HepG2 (cell line): Measurements from ENCODE around the gene SOBP. TPM values are rescaled to one million over a fixed set of nuclear protein-coding genes. Genes with fewer than 3 reads are reported as not detected.

Experiments
- ATAC-seq: fragments of 200-7000 bp; cut with Tn5 transposase; 3 replicates; pipeline ENCODE4 v1.9.1; 2020; ENCODE audit warnings: mild to moderate bottlenecking, moderate library complexity
- BruUV-seq: library from RNA; stranded (reverse); fragments of 400-500 nt; replicated peaks from 2 replicates; lab custom pipeline; 2021; lab: Mats Ljungman, UMichigan
- CTCF ChIA-PET: fragments of 300-600 bp; formaldehyde crosslinking; extraction: SDS; loops from one replicate; lab custom pipeline; 2021; ENCODE audit warnings: low total read pairs, inconsistent platforms, low intra/inter-chr PET ratio; lab: Yijun Ruan, JAX
- POLR2A ChIA-PET: fragments of 350-600 bp; sonication (Branson Sonifier 250); formaldehyde crosslinking; loops from one replicate; lab custom pipeline; 2020; ENCODE audit warnings: antibody characterized with exemption, inconsistent platforms; lab: Yijun Ruan, JAX
- DNase-seq: peaks from one replicate; pipeline ENCODE4 v3.0.0-alpha.2; 2015; ENCODE audit warnings: low spot score
- FAIRE-seq: peaks from 3 replicates; lab custom pipeline; 2011; peaks lifted over from hg19 to GRCh38; lab: Jason Lieb, UNC
- H2AFZ ChIP-seq: one replicate; pipeline ENCODE4 v1.6.1; 2011; ENCODE audit warnings: low read length, inconsistent platforms
- H3K27ac ChIP-seq: fragments of 300-600 bp; 3 replicates; pipeline ENCODE4 v1.8.0; 2011; ENCODE audit warnings: mixed run types, mild to moderate bottlenecking, mixed read lengths, low read length, inconsistent platforms; ENCODE audit not compliant: insufficient read depth; ENCODE audit errors: extremely low read length
- H3K27me3 ChIP-seq, 2 experiments: fragments of 200-600 bp in 1 of 2; 2 replicates in 1 of 2; 3 replicates in 1 of 2; pipeline versions ENCODE4 v1.6.0 to v1.8.0; 2011; ENCODE audit warnings: low read length in 2 of 2, mild to moderate bottlenecking in 2 of 2, moderate library complexity in 2 of 2, inconsistent platforms in 1 of 2; ENCODE audit not compliant: insufficient read depth in 2 of 2, control insufficient read depth in 1 of 2
- H3K36me3 ChIP-seq, 2 experiments: fragments of 200-600 bp in 1 of 2; replicated peaks in 1 of 2; 2 replicates in 1 of 2; 3 replicates in 1 of 2; pipeline versions ENCODE4 v1.5.1 to v1.8.0; 2011; ENCODE audit warnings: low read length in 2 of 2, inconsistent platforms in 1 of 2; ENCODE audit not compliant: insufficient read depth in 2 of 2, control insufficient read depth in 1 of 2
- H3K4me1 ChIP-seq: 2 replicates; pipeline ENCODE4 v1.5.1; 2012; ENCODE audit warnings: low read length, inconsistent platforms; ENCODE audit not compliant: insufficient read depth
- H3K4me2 ChIP-seq: 2 replicates; pipeline ENCODE4 v1.6.0; 2011; ENCODE audit warnings: low read depth, low read length, inconsistent platforms
- H3K4me3 ChIP-seq, 3 experiments: fragments of 200-600 bp in 1 of 3; sonication (generic), shearing (Covaris generic) in 1 of 3; replicated peaks in 1 of 3; 2 replicates each; pipeline ENCODE4 v1.5.1; 2011 to 2016; ENCODE audit warnings: low read length in 3 of 3, inconsistent platforms in 2 of 3, low read depth in 2 of 3, mild to moderate bottlenecking in 2 of 3, control low read depth in 1 of 3, mixed read lengths in 1 of 3; ENCODE audit not compliant: insufficient read depth in 1 of 3
- H3K79me2 ChIP-seq: one replicate; pipeline ENCODE4 v1.6.1; 2011; ENCODE audit warnings: low read length, inconsistent platforms; ENCODE audit not compliant: insufficient read depth
- H3K9ac ChIP-seq: 2 replicates; pipeline ENCODE4 v1.6.0; 2011; ENCODE audit warnings: mild to moderate bottlenecking, low read depth, low read length, inconsistent platforms; ENCODE audit not compliant: insufficient read depth
- H3K9me3 ChIP-seq: 2 replicates; pipeline ENCODE4 v1.5.1; 2012; ENCODE audit warnings: mild to moderate bottlenecking, low read length
- H4K20me1 ChIP-seq: 2 replicates; pipeline ENCODE4 v1.6.0; 2011; ENCODE audit warnings: inconsistent platforms, mild to moderate bottlenecking, low read length, moderate library complexity; ENCODE audit not compliant: insufficient read depth
- DZIP1 ChIP-seq: sonication (generic); formaldehyde crosslinking; IDR thresholded peaks from 2 replicates; pipeline ENCODE4 v1.5.0; 2020; ENCODE audit warnings: mild to moderate bottlenecking, missing genetic modification reagents
- ELF1 ChIP-seq: sonication (generic); formaldehyde crosslinking; IDR thresholded peaks from 2 replicates; pipeline ENCODE4 v1.4.0; 2020; ENCODE audit warnings: missing genetic modification reagents
- FOXK1 ChIP-seq: sonication (generic); formaldehyde crosslinking; IDR thresholded peaks from 2 replicates; pipeline ENCODE4 v1.4.0; 2020; ENCODE audit warnings: low read depth, missing genetic modification reagents, borderline replicate concordance
- FOXP4 ChIP-seq: sonication (generic); formaldehyde crosslinking; IDR thresholded peaks from 2 replicates; pipeline ENCODE4 v1.4.0; 2020; ENCODE audit warnings: missing genetic modification reagents
- MBD4 ChIP-seq: IDR thresholded peaks from 2 replicates; pipeline ENCODE4 v1.6.1; 2012; ENCODE audit warnings: low read length, inconsistent platforms, borderline replicate concordance
- NFKBIZ ChIP-seq: IDR thresholded peaks from 2 replicates; pipeline ENCODE4 v1.6.1; 2018; ENCODE audit warnings: missing genetic modification reagents, missing compliant biosample characterization
- NR2C2 ChIP-seq: sonication (generic); formaldehyde crosslinking; IDR thresholded peaks from 2 replicates; pipeline ENCODE4 v1.4.0; 2020; ENCODE audit warnings: missing genetic modification reagents, mild to moderate bottlenecking, moderate library complexity, borderline replicate concordance
- NR2F2 ChIP-seq: IDR thresholded peaks from 2 replicates; pipeline ENCODE4 v1.6.1; 2012; ENCODE audit warnings: low read depth, inconsistent platforms, borderline replicate concordance
- SNAPC4 ChIP-seq: sonication (generic); formaldehyde crosslinking; IDR thresholded peaks from 2 replicates; pipeline ENCODE4 v1.4.0; 2020; ENCODE audit warnings: mild to moderate bottlenecking, missing genetic modification reagents
- TCF7 ChIP-seq: sonication (generic); IDR thresholded peaks from 2 replicates; pipeline ENCODE4 v1.6.1; 2016; ENCODE audit warnings: antibody characterized with exemption, low read depth
- ZNF576 ChIP-seq: sonication (generic); formaldehyde crosslinking; IDR thresholded peaks from 2 replicates; pipeline ENCODE4 v1.4.0; 2020; ENCODE audit warnings: mild to moderate bottlenecking, missing genetic modification reagents
- ZNF891 ChIP-seq: sonication (generic); formaldehyde crosslinking; IDR thresholded peaks from 2 replicates; pipeline ENCODE4 v1.5.0; 2020; ENCODE audit warnings: mild to moderate bottlenecking, missing genetic modification reagents
- WGBS: methylation state at CpG from one replicate; pipeline ENCODE4 v1.1.6; 2017; ENCODE audit warnings: low lambda C conversion rate; 5-methylcytosine and 5-hydroxymethylcytosine counted together
- in situ Hi-C: cut with HindIII; loops from 2 replicates; pipeline ENCODE4 v1.10.0; 2017; ENCODE audit warnings: low pct_unique_long_range_greater_than_20kb; ENCODE audit not compliant: extremely low pct_ligation_motif_present
- intact Hi-C: fragments of 100-400 bp; cut with micrococcal nuclease; formaldehyde crosslinking; loops from one replicate; pipeline ENCODE4 v1.10.0; 2022; ENCODE audit not compliant: unreplicated experiment
- polyA plus RNA-seq, 8 experiments: library from polyadenylated mRNA; depleted of rRNA in 3 of 8; stranded (reverse) in 7 of 8; unstranded in 1 of 8; fragments of >200 nt; fragmentation: Illumina TruSeq in 4 of 8; extraction: Trizol in 4 of 8; gene quantifications; 2 replicates each; pipeline versions ENCODE4 v1.2.1 to v1.2.3, GENCODE V29; 2011 to 2016; ENCODE audit warnings: low read depth in 4 of 8, missing spikeins in 1 of 8, mixed read lengths in 1 of 8; ENCODE audit not compliant: insufficient read depth in 1 of 8
- total RNA-seq, 5 experiments: library from RNA; depleted of rRNA; stranded (reverse); fragments of >200 nt; fragmentation: Illumina TruSeq; extraction: Trizol; gene quantifications; 2 replicates each; pipeline ENCODE4 v1.2.3, GENCODE V29; 2016; ENCODE audit warnings: low read depth in 1 of 5

SOBP gene
- total and polyA plus RNA-seq, 2 of the 13 experiments (the other 11 are each of a cell fraction or from before 2014, with no cell fraction given) = 1.5 to 6.9 TPM

- Histone ChIP-seq H3K27me3 (no peaks in the 10 kb centered on the region; a peak in 2 of 5 replicates), H3K4me1 (peaks cover 57% of the 10 kb centered on the region), H2AFZ (no peak overlapping the region), H4K20me1 (no peaks in the 10 kb centered on the region; the same call in 1 of the 2 replicates), H3K27ac (peak overlapping the region; percentile 82), H3K4me2 (peak overlapping the region; percentile 79), H3K9me3 (no peaks in the 10 kb centered on the region), H3K36me3 (no peaks in the 10 kb centered on the region), H3K4me3 (peak overlapping the region; percentile 50 to 98 (median 94); a peak in 5 of 6 replicates), H3K79me2 (peaks cover 75% of the 10 kb centered on the region), H3K9ac (peak overlapping the region; percentile 75)
- ChIA-PET CTCF (no interaction called here), POLR2A (interaction anchor here (0.8 to 4.9 kb wide), 6 partner anchors 18 to 982 kb away, joined by 3 to 50 read pairs (median 4); partner anchors contain the start of gene PDSS2)
- BruUV-seq = no TSS peak
- peak; percentile 83 for ATAC-seq
- intact Hi-C loops (loop anchor here (1.0 to 10.0 kb wide), 3 partner anchors 47 to 182 kb away; no protein-coding TSS in a partner anchor), in situ Hi-C loops (no loop called here)
- peak; percentile 90 for FAIRE-seq
- 7% methylated on average over 12 of the region's 12 CpGs for WGBS
- peak; percentile 98 for DNase-seq
- peak; percentile 66; the same call in 1 of the 2 replicates for TF ChIP-seq NR2F2
- peak; percentile 92 for TF ChIP-seq TCF7
- no peak for TF ChIP-seq ZNF576 (CRISPR knock-in tag)
- no peak for TF ChIP-seq NFKBIZ (CRISPR knock-in tag)
- TF ChIP-seq SNAPC4 (CRISPR knock-in tag) = no peak; the same call in 1 of the 2 replicates
- peak; percentile 78; the same call in 1 of the 2 replicates for TF ChIP-seq FOXK1 (CRISPR knock-in tag)
- peak; percentile 93 for TF ChIP-seq FOXP4 (CRISPR knock-in tag)
- TF ChIP-seq ELF1 (CRISPR knock-in tag) = no peak
- no peak for TF ChIP-seq MBD4
- TF ChIP-seq DZIP1 (CRISPR knock-in tag) = no peak
- no peak for TF ChIP-seq ZNF891 (CRISPR knock-in tag)
- TF ChIP-seq NR2C2 = no peak
These were observed 3.5 kb downstream of the SOBP start for GRCh38 chr6:107493158-107494057.
